ENCODE data around the gene CHIC2. TPM values are rescaled to one million over a fixed set of nuclear protein-coding genes. Genes with fewer than 3 reads are reported as not detected.

CHIC2 gene
- total and polyA plus RNA-seq, 2 of the 8 experiments (the other 6 are each of a cell fraction or from before 2014, with no cell fraction given), result 4.5 to 10.9 TPM

GRCh38 chr4:54064317-54065111, at the start of gene CHIC2 (continued):
- TF ChIP-seq TAF1 (IDR thresholded peaks at IDR 0.05; ENCODE audit: low read depth, low read length) (peak; percentile 81), EGR1 (IDR thresholded peaks at IDR 0.05; ENCODE audit: borderline replicate concordance, low read depth, low read length) (peak; percentile 84), SIN3A (conservative IDR thresholded peaks at IDR 0.05 in 1 of 2, IDR thresholded peaks at IDR 0.05 in 1 of 2; ENCODE audit: low read depth in 1 of 2, low read length in 2 of 2) (peak in 1 of 2 experiments; percentile 88; a peak in 2 of 4 replicates), CHD1 (IDR thresholded peaks at IDR 0.05; ENCODE audit: low read depth, low read length) (no peak), JUN (IDR thresholded peaks at IDR 0.05; ENCODE audit: low read depth, low read length) (no peak), NRF1 (IDR thresholded peaks at IDR 0.05; ENCODE audit: low read depth, low read length) (no peak), POLR2AphosphoS5 (IDR thresholded peaks at IDR 0.05; ENCODE audit: low read depth, low read length) (peak; percentile 67), SP1 (IDR thresholded peaks at IDR 0.05; ENCODE audit: low read depth, low read length) (no peak), SRF (IDR thresholded peaks at IDR 0.05; ENCODE audit: low read depth, low read length) (no peak), RBBP5 (IDR thresholded peaks at IDR 0.05; ENCODE audit: borderline replicate concordance, low read depth, low read length) (peak; percentile 95; the same call in 1 of the 2 replicates), CHD2 (IDR thresholded peaks at IDR 0.05; ENCODE audit: low read length) (peak; percentile 92), TEAD4 (IDR thresholded peaks at IDR 0.05; ENCODE audit: low read depth, low read length) (no peak), KDM1A (IDR thresholded peaks at IDR 0.05; ENCODE audit: borderline replicate concordance, low read length) (no peak), POLR2A (IDR thresholded peaks at IDR 0.05; ENCODE audit: control extremely low read depth in 1 of 2, low read depth in 2 of 2, low read length in 2 of 2) (peak in 1 of 2 experiments; percentile 61; a peak in 1 of 3 replicates), SIX5 (IDR thresholded peaks at IDR 0.05; ENCODE audit: low read depth, low read length) (no peak), MAFK (IDR thresholded peaks at IDR 0.05; ENCODE audit: low read depth, low read length) (no peak), YY1 (IDR thresholded peaks at IDR 0.05; ENCODE audit: low read depth, low read length) (peak; percentile 83; the same call in 1 of the 2 replicates), TBP (IDR thresholded peaks at IDR 0.05; ENCODE audit: low read depth, low read length) (0 out of 2 replicates have a peak, but pooled peaks have one; percentile 49), GABPA (IDR thresholded peaks at IDR 0.05; ENCODE audit: borderline replicate concordance, insufficient read depth, low read length) (no peak), KDM5A (IDR thresholded peaks at IDR 0.05; ENCODE audit: low read length) (0 out of 2 replicates have a peak, but pooled peaks have one; percentile 23), PHF8 (conservative IDR thresholded peaks at IDR 0.05; ENCODE audit: low read depth, low read length) (peak; percentile 77), SIRT6 (IDR thresholded peaks at IDR 0.05; ENCODE audit: low read length) (no peak)
- TF ChIP-seq, protein P1, sequence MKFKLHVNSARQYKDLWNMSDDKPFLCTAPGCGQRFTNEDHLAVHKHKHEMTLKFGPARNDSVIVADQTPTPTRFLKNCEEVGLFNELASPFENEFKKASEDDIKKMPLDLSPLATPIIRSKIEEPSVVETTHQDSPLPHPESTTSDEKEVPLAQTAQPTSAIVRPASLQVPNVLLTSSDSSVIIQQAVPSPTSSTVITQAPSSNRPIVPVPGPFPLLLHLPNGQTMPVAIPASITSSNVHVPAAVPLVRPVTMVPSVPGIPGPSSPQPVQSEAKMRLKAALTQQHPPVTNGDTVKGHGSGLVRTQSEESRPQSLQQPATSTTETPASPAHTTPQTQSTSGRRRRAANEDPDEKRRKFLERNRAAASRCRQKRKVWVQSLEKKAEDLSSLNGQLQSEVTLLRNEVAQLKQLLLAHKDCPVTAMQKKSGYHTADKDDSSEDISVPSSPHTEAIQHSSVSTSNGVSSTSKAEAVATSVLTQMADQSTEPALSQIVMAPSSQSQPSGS (IDR thresholded peaks at IDR 0.05; ENCODE audit: low read length), result no peak
- TF ChIP-seq, protein P2, sequence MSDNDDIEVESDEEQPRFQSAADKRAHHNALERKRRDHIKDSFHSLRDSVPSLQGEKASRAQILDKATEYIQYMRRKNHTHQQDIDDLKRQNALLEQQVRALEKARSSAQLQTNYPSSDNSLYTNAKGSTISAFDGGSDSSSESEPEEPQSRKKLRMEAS (IDR thresholded peaks at IDR 0.05), result peak; percentile 50

Measured in H1 (cell line).